C4-2B (cell line): ENCODE results near the gene ANXA11.
"Not testable (repeated sequence)": the region's sequence is repeated elsewhere in the genome, so short reads cannot be mapped to it uniquely, and the experiment has no call there.

Experiments used
- H3K27ac ChIP-seq: fragments of 450-650 bp; 2 replicates; pipeline ENCODE4 v1.5.1; 2017
- CTCF ChIP-seq: fragments of 450-650 bp; conservative IDR thresholded peaks from 2 replicates; pipeline ENCODE4 v1.5.1; 2017; ENCODE audit warnings: mild to moderate bottlenecking
- ZFX ChIP-seq: fragments of 450-650 bp; IDR thresholded peaks from 2 replicates; pipeline ENCODE4 v1.6.1; 2017

The ANXA11 gene

GRCh38 chr10:80154626-80154977 lies 50.7 kb downstream of the ANXA11 start:
- TF ChIP-seq ZFX (no peak), CTCF (no peak)

GRCh38 chr10:80153460-80153859 lies 51.9 kb downstream of the ANXA11 start:
- no peak overlapping the region for H3K27ac ChIP-seq
- TF ChIP-seq CTCF (no peak), ZFX (no peak)

More at GRCh38 chr10:80154626-80154977, 50.7 kb downstream of the ANXA11 start:
- no peak overlapping the region for H3K27ac ChIP-seq

- TF ChIP-seq CTCF (no peak), ZFX (no peak)
- peak overlapping the region; percentile 11; the same call in 1 of the 2 replicates for H3K27ac ChIP-seq
These were observed 52.5 kb downstream of the ANXA11 start for GRCh38 chr10:80152820-80153219.

- TF ChIP-seq CTCF (no peak), ZFX (no peak)
- H3K27ac ChIP-seq = no peak overlapping the region
These were observed 55.2 kb downstream of the ANXA11 start for GRCh38 chr10:80150172-80150571.

- TF ChIP-seq CTCF (no peak), ZFX (no peak)
- no peak overlapping the region for H3K27ac ChIP-seq
These were observed 56.2 kb downstream of the ANXA11 start for GRCh38 chr10:80149123-80149522.

GRCh38 chr10:80148166-80148805 lies 57.1 kb downstream of the ANXA11 start:
- TF ChIP-seq ZFX = no peak
- no peak for TF ChIP-seq CTCF
- H3K27ac ChIP-seq = no peak overlapping the region

GRCh38 chr10:80146918-80147317 lies 58.4 kb downstream of the ANXA11 start:
- H3K27ac ChIP-seq = no peak overlapping the region

GRCh38 chr10:80145406-80146308 lies 59.7 kb downstream of the ANXA11 start:
- not testable (repeated sequence) for H3K27ac ChIP-seq

More at GRCh38 chr10:80146918-80147317, 58.4 kb downstream of the ANXA11 start:
- no peak for TF ChIP-seq CTCF
- TF ChIP-seq ZFX = no peak
